K562 (cell line): ENCODE data around the gene KDM2A. TPM values are rescaled to one million over a fixed set of nuclear protein-coding genes. Genes with fewer than 3 reads are reported as not detected.

Source experiments
- ATAC-seq: fragments of 200-7000 bp; cut with Tn5 transposase; 3 replicates; pipeline ENCODE4 v1.9.1; 2020; ENCODE audit warnings: moderate library complexity
- BruUV-seq: library from RNA; stranded (reverse); fragments of 400-500 nt; replicated peaks from 2 replicates; lab custom pipeline; 2021; lab: Mats Ljungman, UMichigan
- CTCF ChIA-PET: fragments of 300-600 bp; formaldehyde crosslinking; extraction: SDS; loops from one replicate; lab custom pipeline; 2021; ENCODE audit warnings: low intra/inter-chr PET ratio; lab: Yijun Ruan, JAX
- POLR2A ChIA-PET: fragments of 300-600, 350-650 bp; sonication (Branson Sonifier 250); formaldehyde crosslinking; extraction: SDS; loops from one replicate; lab custom pipeline; 2021; ENCODE audit warnings: antibody characterized with exemption, inconsistent platforms; lab: Yijun Ruan, JAX
- DNase-seq, 4 experiments: peaks; one replicate each; pipeline versions ENCODE4 v3.0.0 to v3.0.0-alpha.2; 2011 to 2018; ENCODE audit warnings: low spot score in 3 of 4, mixed read lengths in 3 of 4; ENCODE audit errors: extremely low read depth in 1 of 4
- FAIRE-seq: peaks from 2 replicates; lab custom pipeline; 2011; peaks lifted over from hg19 to GRCh38; lab: Jason Lieb, UNC
- H2AFZ ChIP-seq: 2 replicates; pipeline ENCODE4 v1.6.0; 2011; ENCODE audit warnings: low read depth, low read length, control low read depth, inconsistent platforms
- H3K27ac ChIP-seq: fragments of 200-600 bp; 3 replicates; pipeline ENCODE4 v1.8.0; 2011; ENCODE audit warnings: low read depth, mild to moderate bottlenecking, control low read depth, inconsistent platforms, low read length, moderate library complexity, mixed read lengths; ENCODE audit errors: extremely low read depth
- H3K27me3 ChIP-seq, 2 experiments: fragments of 300-600 bp in 1 of 2; 2 replicates in 1 of 2; 3 replicates in 1 of 2; pipeline versions ENCODE4 v1.6.0 to v1.8.0; 2011; ENCODE audit warnings: inconsistent platforms in 2 of 2, low read length in 2 of 2, mild to moderate bottlenecking in 1 of 2, mixed read lengths in 1 of 2, moderate library complexity in 1 of 2; ENCODE audit not compliant: control insufficient read depth in 2 of 2, insufficient read depth in 2 of 2
- H3K36me3 ChIP-seq: fragments of 300-600 bp; 3 replicates; pipeline ENCODE4 v1.8.0; 2011; ENCODE audit warnings: mild to moderate bottlenecking, low read length, inconsistent platforms; ENCODE audit not compliant: control insufficient read depth, insufficient read depth
- H3K4me1 ChIP-seq, 2 experiments: fragments of 200-600 bp in 1 of 2; replicated peaks in 1 of 2; 2 replicates in 1 of 2; 3 replicates in 1 of 2; pipeline versions ENCODE4 v1.5.1 to v1.8.0; 2011; ENCODE audit warnings: inconsistent platforms in 2 of 2, low read length in 2 of 2, mild to moderate bottlenecking in 1 of 2, mixed read lengths in 1 of 2, moderate library complexity in 1 of 2; ENCODE audit not compliant: control insufficient read depth in 2 of 2, insufficient read depth in 2 of 2
- H3K4me2 ChIP-seq: 2 replicates; pipeline ENCODE4 v1.6.1; 2011; ENCODE audit warnings: low read length, control low read depth, inconsistent platforms, mixed read lengths; ENCODE audit not compliant: insufficient read depth
- H3K4me3 ChIP-seq: fragments of 200-600 bp; sonication (generic), shearing (Covaris generic); 2 replicates; pipeline ENCODE4 v1.5.1; 2016; ENCODE audit warnings: control low read depth, inconsistent platforms
- H3K79me2 ChIP-seq: fragments of 200-600 bp; 3 replicates; pipeline ENCODE4 v1.8.0; 2011; ENCODE audit warnings: low read length, inconsistent platforms; ENCODE audit not compliant: control insufficient read depth, insufficient read depth
- H3K9ac ChIP-seq, 2 experiments: 2 replicates each; pipeline versions ENCODE4 v1.6.0 to v1.6.1; 2011; ENCODE audit warnings: low read depth in 2 of 2, low read length in 2 of 2, control low read depth in 1 of 2, inconsistent platforms in 1 of 2, mild to moderate bottlenecking in 1 of 2, mixed read lengths in 1 of 2; ENCODE audit not compliant: insufficient read depth in 1 of 2
- H3K9me1 ChIP-seq: one replicate; pipeline ENCODE4 v1.6.0; 2011; ENCODE audit warnings: inconsistent platforms, mild to moderate bottlenecking, low read length, moderate library complexity; ENCODE audit not compliant: control insufficient read depth, insufficient read depth
- H3K9me3 ChIP-seq: replicated peaks from 2 replicates; pipeline ENCODE4 v1.5.1; 2011; ENCODE audit warnings: low read depth, low read length, inconsistent platforms; ENCODE audit not compliant: control insufficient read depth, insufficient read depth
- H4K20me1 ChIP-seq: replicated peaks from 2 replicates; pipeline ENCODE4 v1.6.1; 2011; ENCODE audit warnings: low read length, inconsistent platforms, mixed read lengths; ENCODE audit not compliant: control insufficient read depth, insufficient read depth
- ELK3 ChIP-seq: fragments of 450-650 bp; formaldehyde crosslinking; IDR thresholded peaks from 2 replicates; pipeline ENCODE4 v1.4.0; 2020; ENCODE audit warnings: mild to moderate bottlenecking
- MTA1 ChIP-seq: fragments of 450-650 bp; IDR thresholded peaks from 2 replicates; pipeline ENCODE4 v1.6.1; 2017; ENCODE audit warnings: borderline replicate concordance
- NRF1 ChIP-seq, 2 experiments: fragments of 450-650 bp; IDR thresholded peaks in 1 of 2; conservative IDR thresholded peaks in 1 of 2; 2 replicates each; pipeline ENCODE4 v1.6.1; 2014; ENCODE audit warnings: mild to moderate bottlenecking in 2 of 2
- SLC30A9 ChIP-seq: fragments of 250-450 bp; sonication (Bioruptor Pico); IDR thresholded peaks from 2 replicates; pipeline ENCODE4 v1.8.0; 2022; ENCODE audit warnings: mild to moderate bottlenecking, moderate library complexity
- ZNF696 ChIP-seq: fragments of 250-450 bp; sonication (Bioruptor Pico); conservative IDR thresholded peaks from 2 replicates; pipeline ENCODE4 v1.4.0; 2020; ENCODE audit warnings: mild to moderate bottlenecking, moderate library complexity
- WGBS: fragments of 100-300 bp; shearing (Covaris generic); methylation state at CpG from one replicate; pipeline ENCODE4 v1.1.6; 2016; ENCODE audit warnings: low coverage, mixed read lengths; ENCODE audit not compliant: insufficient coverage; ENCODE audit errors: missing lambda C conversion rate; 5-methylcytosine and 5-hydroxymethylcytosine counted together
- in situ Hi-C: fragments of 300-500 bp; cut with MboI; formaldehyde crosslinking; loops from 4 replicates; pipeline ENCODE4 v1.15.0; 2018; ENCODE audit warnings: inconsistent platforms, mixed read lengths
- intact Hi-C: fragments of 100-400 bp; cut with micrococcal nuclease; formaldehyde crosslinking; loops from 2 replicates; pipeline ENCODE4 v1.14.2; 2022
- polyA plus RNA-seq, 8 experiments: library from polyadenylated mRNA; depleted of rRNA in 4 of 8; stranded (reverse) in 5 of 8; unstranded in 3 of 8; fragments of >200 nt; fragmentation: Nextera tagmentation in 2 of 8; fragmentation: Illumina TruSeq in 1 of 8; extraction: Ambion mirVana in 2 of 8; extraction: Trizol in 1 of 8; gene quantifications; 2 replicates each; pipeline versions ENCODE4 v1.2.1 to v1.2.3, GENCODE V29; 2011 to 2014; ENCODE audit warnings: inconsistent platforms in 1 of 8, missing spikeins in 1 of 8
- total RNA-seq, 7 experiments: library from RNA; depleted of rRNA in 6 of 7; stranded (reverse); fragments of >200 nt in 6 of 7; fragmentation: Illumina TruSeq in 2 of 7; extraction: Trizol in 2 of 7; gene quantifications; 2 replicates each; pipeline versions ENCODE4 v1.2.1 to v1.2.3, GENCODE V29; 2011 to 2021; ENCODE audit warnings: low replicate concordance in 1 of 7

The KDM2A gene
- total and polyA plus RNA-seq, 9 of the 15 experiments (the other 6 are each of a cell fraction or from before 2014, with no cell fraction given), result 5.0 to 39.3 (median 21.3) TPM

GRCh38 chr11:67256477-67257135, 137.5 kb downstream of the KDM2A start (continued):
- TF ChIP-seq NRF1 (conservative IDR thresholded peaks at IDR 0.05 in 1 of 2, IDR thresholded peaks at IDR 0.05 in 1 of 2) (no peak), MTA1 (no peak), SLC30A9 (no peak)

GRCh38 chr11:67260406-67260805, 141.3 kb downstream of the KDM2A start:
- no peak for ATAC-seq
- ChIA-PET CTCF (no interaction called here), POLR2A (no interaction called here)
- no peaks in the 10 kb centered on the region for H3K9me1 ChIP-seq
- 74% methylated on average over 6 of the region's 6 CpGs for WGBS
- H2AFZ ChIP-seq, result no peak overlapping the region
- FAIRE-seq, result no peak
- H3K27me3 ChIP-seq, result no peaks in the 10 kb centered on the region
- no peak for DNase-seq
- no peak overlapping the region for H3K9ac ChIP-seq
- no peak overlapping the region for H3K4me3 ChIP-seq
- no peak overlapping the region for H3K4me2 ChIP-seq
- no TSS peak for BruUV-seq
- H3K79me2 ChIP-seq, result no peaks in the 10 kb centered on the region
- H4K20me1 ChIP-seq, result peaks cover 11% of the 10 kb centered on the region; the same call in 1 of the 2 replicates
- in situ Hi-C loops, result loop anchor here (5.0 kb wide), 1 partner anchor 122 kb away; no protein-coding TSS in a partner anchor
- H3K36me3 ChIP-seq, result peaks cover 19% of the 10 kb centered on the region; the same call in 2 of the 3 replicates
- peaks cover 19 to 31% of the 10 kb centered on the region in 2 experiments for H3K4me1 ChIP-seq
- intact Hi-C loops, result loop anchor here (5.0 kb wide), 1 partner anchor 178 kb away; no protein-coding TSS in a partner anchor
- H3K27ac ChIP-seq, result no peak overlapping the region
- no peak for TF ChIP-seq ZNF696 (CRISPR knock-in tag)
- no peak for TF ChIP-seq ELK3 (CRISPR knock-in tag)
- H3K9me3 ChIP-seq, result no peaks in the 10 kb centered on the region
